ENCODE data around the gene CYLD. TPM values are rescaled to one million over a fixed set of nuclear protein-coding genes. Genes with fewer than 3 reads are reported as not detected.
A peak's percentile ranks its signal among the peaks of the same experiment; 100 is the strongest.

The CYLD gene
- total and polyA plus RNA-seq, 8 donors, result 6.2 to 30.3 (median 16.7) TPM

DNA sequence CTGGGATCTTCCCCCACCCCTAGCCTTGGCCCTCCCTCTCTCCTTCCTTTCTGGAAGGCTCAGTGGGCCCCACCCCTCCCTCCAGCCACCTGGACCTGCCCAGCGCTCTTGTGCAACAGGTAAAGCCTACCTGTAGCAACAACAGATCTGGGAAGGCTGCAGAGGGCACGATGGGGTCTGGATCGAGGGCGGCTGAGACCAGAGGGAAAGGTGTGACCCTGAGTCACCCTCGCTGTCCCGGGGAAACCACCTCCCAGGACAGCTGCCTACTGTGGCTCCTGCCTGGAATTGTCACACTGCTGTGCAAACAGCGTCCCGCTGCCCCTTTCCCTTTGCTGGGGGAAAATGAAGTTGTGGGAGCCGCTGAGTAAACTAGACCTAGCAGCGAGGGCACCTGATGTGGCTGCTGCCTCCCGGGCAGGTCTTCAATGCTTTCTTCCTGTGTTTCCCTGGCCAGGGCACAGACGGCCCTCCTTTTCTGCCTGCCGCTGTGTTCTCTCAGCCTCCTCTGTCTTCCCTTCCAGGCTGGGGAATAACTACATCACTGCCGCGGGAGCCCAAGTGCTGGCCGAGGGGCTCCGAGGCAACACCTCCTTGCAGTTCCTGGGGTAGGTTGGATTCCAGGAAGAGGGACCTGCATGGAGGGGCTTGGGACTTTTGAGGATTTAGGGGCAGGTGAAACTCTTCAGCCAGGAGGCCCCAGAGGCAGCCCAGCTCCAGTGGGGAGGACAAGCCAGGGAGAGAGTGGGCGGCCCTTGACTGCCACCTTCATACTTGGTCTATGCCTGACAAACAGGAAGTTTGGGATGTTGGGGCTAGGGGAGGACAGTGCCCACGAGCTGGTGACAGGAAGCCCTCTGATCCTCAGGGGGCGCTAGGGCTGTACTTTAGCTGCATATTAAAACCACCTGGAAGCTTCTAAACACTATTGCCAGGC is 22.2 kb upstream of the CYLD start:
- peak in 2 of 6 donors; percentile 28 to 38 for DNase-seq
- H3K4me1 ChIP-seq, result no peaks in the 10 kb centered on the region
- TF ChIP-seq, protein P1, sequence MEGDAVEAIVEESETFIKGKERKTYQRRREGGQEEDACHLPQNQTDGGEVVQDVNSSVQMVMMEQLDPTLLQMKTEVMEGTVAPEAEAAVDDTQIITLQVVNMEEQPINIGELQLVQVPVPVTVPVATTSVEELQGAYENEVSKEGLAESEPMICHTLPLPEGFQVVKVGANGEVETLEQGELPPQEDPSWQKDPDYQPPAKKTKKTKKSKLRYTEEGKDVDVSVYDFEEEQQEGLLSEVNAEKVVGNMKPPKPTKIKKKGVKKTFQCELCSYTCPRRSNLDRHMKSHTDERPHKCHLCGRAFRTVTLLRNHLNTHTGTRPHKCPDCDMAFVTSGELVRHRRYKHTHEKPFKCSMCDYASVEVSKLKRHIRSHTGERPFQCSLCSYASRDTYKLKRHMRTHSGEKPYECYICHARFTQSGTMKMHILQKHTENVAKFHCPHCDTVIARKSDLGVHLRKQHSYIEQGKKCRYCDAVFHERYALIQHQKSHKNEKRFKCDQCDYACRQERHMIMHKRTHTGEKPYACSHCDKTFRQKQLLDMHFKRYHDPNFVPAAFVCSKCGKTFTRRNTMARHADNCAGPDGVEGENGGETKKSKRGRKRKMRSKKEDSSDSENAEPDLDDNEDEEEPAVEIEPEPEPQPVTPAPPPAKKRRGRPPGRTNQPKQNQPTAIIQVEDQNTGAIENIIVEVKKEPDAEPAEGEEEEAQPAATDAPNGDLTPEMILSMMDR (IDR thresholded peaks at IDR 0.05), result no peak
- 49 to 56% methylated on average over 20 of the region's 20 CpGs for WGBS, 2 donors
- no peak overlapping the region for H3K27ac ChIP-seq
- peak overlapping the region in 2 of 4 donors; percentile 6 to 13 for H3K4me3 ChIP-seq
- no peaks in the 10 kb centered on the region for H3K27me3 ChIP-seq
- FAIRE-seq, result no peak
- H3K9me3 ChIP-seq, result no peaks in the 10 kb centered on the region
- no peaks in the 10 kb centered on the region for H3K36me3 ChIP-seq
- ATAC-seq, result peak; percentile 23 to 74 (median 58)
- intact Hi-C loops (cut with DNase I), result no loop called here

DNA sequence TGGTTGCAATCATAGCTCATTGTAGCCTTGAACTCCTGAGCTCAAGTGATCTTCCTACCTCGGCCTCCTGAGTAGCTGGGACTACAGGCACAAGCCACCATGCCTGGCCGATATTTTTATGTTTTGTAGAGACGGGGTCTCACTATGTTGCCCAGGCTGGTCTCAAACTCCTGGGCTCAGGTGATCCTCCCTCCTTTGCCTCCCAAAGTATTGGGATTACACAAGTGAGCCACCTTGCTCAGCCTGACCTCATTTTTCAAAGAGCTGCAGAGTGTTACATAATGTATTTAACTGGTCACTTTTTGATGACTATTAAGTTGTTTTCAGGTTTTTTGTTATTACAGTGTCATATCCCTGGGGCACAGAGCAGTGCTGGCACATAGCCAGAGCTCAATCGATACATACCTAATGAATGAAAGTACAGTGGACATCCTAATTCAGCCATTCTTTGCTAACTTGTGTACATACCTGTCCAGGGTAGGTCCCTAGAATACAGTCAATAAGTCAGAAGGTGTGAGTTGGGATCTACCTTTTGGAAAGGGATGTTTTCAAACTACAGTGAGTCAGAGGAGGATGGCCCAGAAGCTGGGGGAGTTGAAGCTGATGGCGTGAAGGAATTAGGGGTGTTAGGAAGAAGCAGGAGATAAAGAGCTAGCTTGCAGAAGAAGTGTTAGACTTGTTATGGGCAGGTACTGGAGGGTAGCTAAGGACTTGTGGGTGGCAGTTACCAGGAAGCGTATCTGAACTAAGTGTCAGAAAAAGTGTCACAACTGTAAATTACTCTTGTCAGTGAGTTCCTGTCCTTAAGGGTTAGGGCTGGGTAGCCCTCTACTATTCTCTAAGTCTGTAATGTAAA is 20.1 kb upstream of the CYLD start:
- 67 to 78% methylated on average over 6 of the region's 6 CpGs for WGBS, 2 donors
- no peak for FAIRE-seq
- TF ChIP-seq, protein P1 (IDR thresholded peaks at IDR 0.05), result no peak
- intact Hi-C loops (cut with DNase I), result no loop called here
- Histone ChIP-seq H3K27ac (peak overlapping the region in 2 of 4 donors; percentile 8 to 11), H3K9me3 (no peaks in the 10 kb centered on the region), H3K4me3 (no peak overlapping the region), H3K4me1 (no peaks in the 10 kb centered on the region), H3K27me3 (no peaks in the 10 kb centered on the region), H3K36me3 (no peaks in the 10 kb centered on the region)
- ATAC-seq, result peak in 3 of 4 donors; percentile 37 to 64 (median 46)
- peak in 3 of 6 donors; percentile 29 to 46 (median 41) for DNase-seq

DNA sequence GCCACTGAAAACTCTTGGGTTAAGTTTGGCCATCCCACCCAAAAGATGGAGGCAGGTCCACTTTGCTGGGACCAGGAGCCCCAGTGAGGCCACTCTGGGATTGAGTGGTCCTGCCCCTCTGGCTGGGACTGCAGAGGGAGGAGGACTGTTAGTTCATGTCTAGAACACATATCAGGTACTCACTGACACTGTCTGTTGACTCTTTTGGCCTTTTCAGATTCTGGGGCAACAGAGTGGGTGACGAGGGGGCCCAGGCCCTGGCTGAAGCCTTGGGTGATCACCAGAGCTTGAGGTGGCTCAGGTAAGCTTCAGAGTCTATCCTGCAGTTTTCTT is 19.5 kb upstream of the CYLD start:
- FAIRE-seq (no peak), DNase-seq (no peak), ATAC-seq (no peak)
- no peaks in the 10 kb centered on the region for H3K27me3 ChIP-seq
- H3K9me3 ChIP-seq, result no peaks in the 10 kb centered on the region
- no peak overlapping the region for H3K4me3 ChIP-seq
- intact Hi-C loops (cut with DNase I), result no loop called here
- WGBS, 2 donors, result 87 to 100% methylated on average over 1 of the region's 1 CpG
- TF ChIP-seq, protein P1 (IDR thresholded peaks at IDR 0.05), result no peak
- H3K4me1 ChIP-seq, result no peaks in the 10 kb centered on the region
- no peak overlapping the region for H3K27ac ChIP-seq
- H3K36me3 ChIP-seq, result no peaks in the 10 kb centered on the region

DNA sequence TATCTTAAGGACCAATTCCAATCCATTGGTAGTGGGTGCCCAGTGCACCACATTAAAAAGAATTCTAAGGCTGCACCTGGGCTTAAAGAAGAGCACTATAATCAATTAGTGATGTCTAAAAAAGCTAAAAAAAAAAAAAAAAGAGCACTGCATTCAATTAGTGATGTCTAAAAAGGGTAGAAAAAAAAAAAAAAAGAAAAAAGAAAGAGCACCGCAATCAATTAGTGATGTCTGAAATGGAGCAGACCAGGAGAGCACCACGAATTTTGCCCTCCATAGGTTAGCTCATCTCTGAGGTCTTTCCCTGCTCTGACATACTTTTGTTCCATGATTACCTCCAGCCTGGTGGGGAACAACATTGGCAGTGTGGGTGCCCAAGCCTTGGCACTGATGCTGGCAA is 18.9 kb upstream of the CYLD start:
- WGBS, 2 donors, result 80% methylated on average over 2 of the region's 2 CpGs
- H3K27me3 ChIP-seq, result no peaks in the 10 kb centered on the region
- FAIRE-seq, result no peak

More for the DNA sequence above, 18.9 kb upstream of the CYLD start:
- no peaks in the 10 kb centered on the region for H3K4me1 ChIP-seq
- intact Hi-C loops (cut with DNase I), result no loop called here
- H3K9me3 ChIP-seq, result no peaks in the 10 kb centered on the region
- H3K4me3 ChIP-seq, result no peak overlapping the region
- no peaks in the 10 kb centered on the region for H3K36me3 ChIP-seq
- no peak for DNase-seq
- H3K27ac ChIP-seq, result no peak overlapping the region
- ATAC-seq, result no peak
- TF ChIP-seq, protein P1 (IDR thresholded peaks at IDR 0.05), result no peak
